Smooth muscle cell (in vitro differentiated cells): Measurements from ENCODE around the gene ARID3A. TPM values are rescaled to one million over a fixed set of nuclear protein-coding genes. Genes with fewer than 3 reads are reported as not detected.

Source experiments
- DNase-seq: peaks from one replicate; lab custom pipeline; 2025; ENCODE audit not compliant: unreplicated experiment; lab: John Stamatoyannopoulos, UW
- H2AFZ ChIP-seq: fragments of 200-600 bp; sonication (generic); 2 replicates; pipeline ENCODE4 v1.6.0; 2016; ENCODE audit warnings: antibody characterized with exemption, low read depth, mild to moderate bottlenecking
- H3F3A ChIP-seq: fragments of 200-600 bp; sonication (generic); 2 replicates; pipeline ENCODE4 v1.6.0; 2017; ENCODE audit warnings: antibody characterized with exemption, low read depth
- H3K27ac ChIP-seq: fragments of 200-600 bp; sonication (generic); 2 replicates; pipeline ENCODE4 v1.5.1; 2016; ENCODE audit warnings: low read depth, mild to moderate bottlenecking
- H3K27me3 ChIP-seq: fragments of 200-600 bp; sonication (generic); 2 replicates; pipeline ENCODE4 v1.6.1; 2016; ENCODE audit warnings: low read depth, mild to moderate bottlenecking
- H3K36me3 ChIP-seq: fragments of 200-600 bp; sonication (generic); 2 replicates; pipeline ENCODE4 v1.5.1; 2016; ENCODE audit warnings: low read depth
- H3K4me1 ChIP-seq: fragments of 200-600 bp; sonication (generic); 2 replicates; pipeline ENCODE4 v1.5.1; 2016; ENCODE audit warnings: low read depth
- H3K4me2 ChIP-seq: fragments of 200-600 bp; sonication (generic); 2 replicates; pipeline ENCODE4 v1.6.0; 2016; ENCODE audit warnings: mild to moderate bottlenecking
- H3K4me3 ChIP-seq: fragments of 200-600 bp; sonication (generic); 2 replicates; pipeline ENCODE4 v1.5.1; 2016; ENCODE audit warnings: mild to moderate bottlenecking
- H3K79me2 ChIP-seq: fragments of 200-600 bp; sonication (generic); 2 replicates; pipeline ENCODE4 v1.6.0; 2016; ENCODE audit warnings: low read depth, mild to moderate bottlenecking
- H3K9ac ChIP-seq: fragments of 200-600 bp; sonication (generic); 2 replicates; pipeline ENCODE4 v1.6.0; 2016; ENCODE audit warnings: low read depth
- H3K9me3 ChIP-seq: fragments of 200-600 bp; sonication (generic); replicated peaks from 2 replicates; pipeline ENCODE4 v1.5.1; 2016; ENCODE audit warnings: low read depth
- H4K20me1 ChIP-seq: fragments of 200-600 bp; sonication (generic); 2 replicates; pipeline ENCODE4 v1.6.0; 2016; ENCODE audit warnings: low read depth
- WGBS: methylation state at CpG from one replicate; pipeline ENCODE4 v1.1.7; 2016; ENCODE audit warnings: low lambda C conversion rate; 5-methylcytosine and 5-hydroxymethylcytosine counted together
- polyA plus RNA-seq: library from polyadenylated mRNA; unstranded; fragments of >200 nt; fragmentation: Nextera tagmentation; extraction: Ambion mirVana; gene quantifications from 2 replicates; pipeline ENCODE4 v1.2.1, GENCODE V29; 2016
- total RNA-seq: library from RNA; depleted of rRNA; stranded (reverse); fragments of >200 nt; gene quantifications from 2 replicates; pipeline ENCODE4 v1.2.3, GENCODE V29; 2014
- TF ChIP-seq, protein P1 (sequence below): fragments of 200-600 bp; sonication (generic); IDR thresholded peaks from 2 replicates; pipeline ENCODE4 v1.5.1; 2017; ENCODE audit warnings: borderline replicate concordance, mild to moderate bottlenecking, antibody characterized with exemption; ENCODE audit not compliant: insufficient read depth, poor library complexity, severe bottlenecking

Gene ARID3A
- total and polyA plus RNA-seq, 2 experiments from 2014 or later = 45.7 to 50.3 TPM

DNA sequence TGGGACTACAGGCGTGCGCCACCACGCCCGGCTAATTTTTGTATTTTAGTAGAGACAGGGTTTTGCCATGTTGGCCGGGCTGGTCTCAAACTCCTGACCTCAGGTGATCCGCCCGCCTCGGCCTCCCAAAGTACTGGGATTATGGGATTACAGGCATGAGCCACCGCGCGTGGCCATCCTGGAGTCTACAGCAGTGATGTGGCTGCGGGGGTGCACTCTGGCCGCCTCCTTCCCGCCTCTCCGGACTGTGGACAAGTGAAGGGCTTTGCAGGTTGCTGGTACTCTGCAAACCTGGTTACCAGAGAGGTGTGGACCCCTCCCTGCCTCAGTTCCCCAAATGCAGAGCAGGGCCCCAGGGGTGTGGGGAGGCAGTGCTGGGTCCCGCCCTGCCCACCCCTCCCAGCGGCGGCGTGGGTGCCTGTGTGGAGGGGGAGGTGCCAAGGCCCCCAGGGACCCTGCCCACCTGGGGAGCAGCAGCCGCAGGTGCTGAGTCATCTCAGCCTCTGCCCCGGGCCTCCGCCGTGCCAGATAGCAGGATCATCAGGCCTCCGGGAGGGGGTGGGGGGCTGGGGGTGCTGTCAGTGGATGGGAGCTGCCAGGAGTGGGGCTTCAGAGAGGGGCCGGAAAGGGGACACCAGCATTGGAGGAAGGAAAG is 23.1 kb downstream of the ARID3A start:
- Histone ChIP-seq H3K4me1 (peaks cover 16% of the 10 kb centered on the region), H3K4me3 (no peak overlapping the region), H4K20me1 (peaks cover 74% of the 10 kb centered on the region), H3K36me3 (no peaks in the 10 kb centered on the region), H3F3A (peaks cover 29% of the 10 kb centered on the region), H3K4me2 (no peak overlapping the region), H3K27ac (no peak overlapping the region), H3K9me3 (no peaks in the 10 kb centered on the region), H3K9ac (no peak overlapping the region), H3K79me2 (peaks cover 75% of the 10 kb centered on the region), H2AFZ (no peak overlapping the region), H3K27me3 (no peaks in the 10 kb centered on the region)
- DNase-seq = no peak
- TF ChIP-seq, protein P1, sequence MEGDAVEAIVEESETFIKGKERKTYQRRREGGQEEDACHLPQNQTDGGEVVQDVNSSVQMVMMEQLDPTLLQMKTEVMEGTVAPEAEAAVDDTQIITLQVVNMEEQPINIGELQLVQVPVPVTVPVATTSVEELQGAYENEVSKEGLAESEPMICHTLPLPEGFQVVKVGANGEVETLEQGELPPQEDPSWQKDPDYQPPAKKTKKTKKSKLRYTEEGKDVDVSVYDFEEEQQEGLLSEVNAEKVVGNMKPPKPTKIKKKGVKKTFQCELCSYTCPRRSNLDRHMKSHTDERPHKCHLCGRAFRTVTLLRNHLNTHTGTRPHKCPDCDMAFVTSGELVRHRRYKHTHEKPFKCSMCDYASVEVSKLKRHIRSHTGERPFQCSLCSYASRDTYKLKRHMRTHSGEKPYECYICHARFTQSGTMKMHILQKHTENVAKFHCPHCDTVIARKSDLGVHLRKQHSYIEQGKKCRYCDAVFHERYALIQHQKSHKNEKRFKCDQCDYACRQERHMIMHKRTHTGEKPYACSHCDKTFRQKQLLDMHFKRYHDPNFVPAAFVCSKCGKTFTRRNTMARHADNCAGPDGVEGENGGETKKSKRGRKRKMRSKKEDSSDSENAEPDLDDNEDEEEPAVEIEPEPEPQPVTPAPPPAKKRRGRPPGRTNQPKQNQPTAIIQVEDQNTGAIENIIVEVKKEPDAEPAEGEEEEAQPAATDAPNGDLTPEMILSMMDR = no peak
- 78% methylated on average over 18 of the region's 25 CpGs for WGBS

DNA sequence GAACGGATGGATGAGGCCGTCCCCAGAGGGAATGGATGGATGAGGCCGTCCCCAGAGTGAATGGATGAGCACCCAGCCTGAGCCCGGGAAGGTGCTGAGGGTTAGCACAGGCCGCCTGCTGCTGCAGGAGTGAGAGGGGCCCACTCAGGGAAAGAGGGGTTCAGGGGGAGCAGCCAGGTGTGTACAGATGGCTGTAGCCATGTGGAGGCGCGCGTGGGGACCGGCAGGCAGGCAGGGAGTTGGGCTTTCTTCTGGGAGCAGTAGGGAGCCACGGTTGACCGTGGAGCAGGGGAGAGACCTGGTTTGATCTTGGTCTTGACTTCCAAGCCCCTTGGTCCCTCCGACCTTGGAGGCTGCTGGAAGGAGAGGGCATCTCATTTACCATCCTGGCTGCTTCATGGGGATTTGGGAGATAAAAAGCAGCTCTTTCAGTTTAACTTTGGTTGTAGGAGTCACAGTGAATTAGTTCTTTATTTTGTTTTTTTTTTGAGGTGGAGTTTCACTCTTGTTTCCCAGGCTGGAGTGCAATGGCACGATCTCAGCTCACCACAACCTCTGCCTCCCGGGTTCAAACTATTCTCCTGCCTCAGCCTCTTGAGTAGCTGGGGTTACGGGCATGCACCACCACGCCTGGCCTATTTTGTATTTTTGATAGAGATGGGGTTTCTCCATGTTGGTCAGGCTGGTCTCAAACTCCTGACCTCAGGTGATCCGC is 24.7 kb downstream of the ARID3A start:
- H3K9ac ChIP-seq = no peak overlapping the region
- peaks cover 75% of the 10 kb centered on the region for H3K79me2 ChIP-seq
- peaks cover 29% of the 10 kb centered on the region for H3K4me1 ChIP-seq
- peaks cover 67% of the 10 kb centered on the region for H4K20me1 ChIP-seq
- TF ChIP-seq, protein P1 = no peak
- no peak overlapping the region for H2AFZ ChIP-seq
- H3K4me3 ChIP-seq = no peak overlapping the region
- 86% methylated on average over 17 of the region's 17 CpGs for WGBS
- peak overlapping the region; percentile 95 for H3K27ac ChIP-seq
- H3K4me2 ChIP-seq = no peak overlapping the region
- no peaks in the 10 kb centered on the region for H3K9me3 ChIP-seq
- H3K36me3 ChIP-seq = no peaks in the 10 kb centered on the region
- peaks cover 34% of the 10 kb centered on the region for H3F3A ChIP-seq
- no peak for DNase-seq
- H3K27me3 ChIP-seq = no peaks in the 10 kb centered on the region

DNA sequence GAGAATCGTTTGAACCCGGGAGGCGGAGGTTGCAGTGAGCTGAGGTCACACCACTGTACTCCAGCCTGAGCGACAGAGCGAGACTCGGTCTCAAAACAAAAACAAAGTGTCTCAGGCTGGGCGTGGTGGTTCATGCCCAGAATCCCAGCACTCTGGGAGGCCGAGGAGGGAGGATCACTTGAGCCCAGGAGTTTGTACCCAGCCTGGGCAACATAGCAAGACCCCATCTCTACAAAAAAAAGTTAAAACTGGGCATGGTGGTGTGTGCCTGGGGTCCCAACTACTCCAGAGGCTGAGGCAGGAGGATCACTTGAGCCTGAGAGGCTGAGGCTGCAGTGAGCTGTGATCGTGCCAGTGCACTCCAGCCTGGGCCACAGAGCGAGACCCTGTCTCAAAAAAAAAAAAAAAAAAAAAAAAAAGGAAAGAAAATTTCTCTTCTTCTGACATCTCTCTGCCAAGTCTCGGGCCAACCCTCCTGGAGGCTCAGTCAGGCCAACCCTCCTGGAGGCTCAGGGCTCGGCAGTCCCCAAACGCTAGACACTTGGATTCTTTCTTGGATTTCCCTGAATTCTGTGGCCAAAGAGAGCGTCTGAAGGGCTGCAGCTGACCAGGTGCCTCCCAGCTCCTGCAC is 26.3 kb downstream of the ARID3A start:
- no peak overlapping the region for H2AFZ ChIP-seq
- DNase-seq = no peak
- 45% methylated on average over 14 of the region's 14 CpGs for WGBS
- H3K4me2 ChIP-seq = peak overlapping the region; percentile 85
- H3K9me3 ChIP-seq = no peaks in the 10 kb centered on the region
- peaks cover 75% of the 10 kb centered on the region for H3K79me2 ChIP-seq
- H3K27ac ChIP-seq = peak overlapping the region; percentile 95
- TF ChIP-seq, protein P1 = no peak
- no peaks in the 10 kb centered on the region for H3K27me3 ChIP-seq
- H4K20me1 ChIP-seq = peaks cover 54% of the 10 kb centered on the region
- peaks cover 46% of the 10 kb centered on the region for H3K4me1 ChIP-seq
- H3K9ac ChIP-seq = peak overlapping the region; percentile 67
- H3F3A ChIP-seq = peaks cover 41% of the 10 kb centered on the region
- no peaks in the 10 kb centered on the region for H3K36me3 ChIP-seq
- H3K4me3 ChIP-seq = peak overlapping the region; percentile 24
